Naive thymus-derived CD4-positive, alpha-beta T cell (primary cell): Measurements from ENCODE around the gene ORAI1. TPM values are rescaled to one million over a fixed set of nuclear protein-coding genes. Genes with fewer than 3 reads are reported as not detected.
A peak's percentile ranks its signal among the peaks of the same experiment; 100 is the strongest.
"Not testable (repeated sequence)": the region's sequence is repeated elsewhere in the genome, so short reads cannot be mapped to it uniquely, and the experiment has no call there.

Source experiments
- ATAC-seq: fragments of 150-1000 bp; cut with Tn5 transposase; 2 replicates; pipeline ENCODE4 v1.10.0; 2021; ENCODE audit warnings: mild to moderate bottlenecking, moderate library complexity
- CTCF ChIA-PET: fragments of 350-600 bp; sonication (Branson Sonifier 250); formaldehyde crosslinking; loops from one replicate; lab custom pipeline; 2021; ENCODE audit warnings: antibody characterized with exemption; lab: Charles Lee
- POLR2A ChIA-PET: fragments of 350-600 bp; sonication (Branson Sonifier 250); formaldehyde crosslinking; loops from one replicate; lab custom pipeline; 2021; ENCODE audit warnings: antibody characterized with exemption, inconsistent platforms; lab: Charles Lee
- DNase-seq, 9 donors: peaks; one replicate each; pipeline versions ENCODE4 v3.0.0 to v3.0.0-alpha.2; 2020 to 2022; ENCODE audit warnings: mixed read lengths in 1 of 9
- H3K27ac ChIP-seq: one replicate; pipeline ENCODE4 v1.7.0; 2013; ENCODE audit warnings: mild to moderate bottlenecking, low read depth, low read length, moderate library complexity
- H3K27me3 ChIP-seq, 2 donors: one replicate each; pipeline ENCODE4 v1.7.0; 2013; ENCODE audit warnings: low read length in 2 of 2, mild to moderate bottlenecking in 2 of 2, moderate library complexity in 2 of 2; ENCODE audit not compliant: control insufficient read depth in 2 of 2, insufficient read depth in 2 of 2
- H3K36me3 ChIP-seq, 3 experiments: 1 replicate in 2 of 3; 2 replicates in 1 of 3; pipeline ENCODE4 v1.7.0; 2013; ENCODE audit warnings: low read length in 3 of 3, mild to moderate bottlenecking in 3 of 3, moderate library complexity in 1 of 3; ENCODE audit not compliant: insufficient read depth in 3 of 3, control insufficient read depth in 2 of 3
- H3K4me1 ChIP-seq, 2 donors: one replicate each; pipeline ENCODE4 v1.7.0; 2013; ENCODE audit warnings: low read length in 2 of 2, mild to moderate bottlenecking in 2 of 2, moderate library complexity in 1 of 2; ENCODE audit not compliant: control insufficient read depth in 2 of 2, insufficient read depth in 2 of 2
- H3K4me3 ChIP-seq: 2 replicates; pipeline ENCODE4 v1.7.0; 2013; ENCODE audit warnings: mild to moderate bottlenecking, low read length
- H3K9me3 ChIP-seq, 3 experiments: 1 replicate in 2 of 3; 2 replicates in 1 of 3; pipeline ENCODE4 v1.7.0; 2013; ENCODE audit warnings: low read length in 3 of 3; ENCODE audit not compliant: control insufficient read depth in 2 of 3
- H3K27ac Mint-ChIP-seq, 9 donors: one replicate each; pipeline ENCODE4 v1.8.0; 2020 to 2022; ENCODE audit warnings: mixed read lengths in 9 of 9, mild to moderate bottlenecking in 8 of 9, moderate library complexity in 5 of 9, inconsistent platforms in 2 of 9
- H3K27me3 Mint-ChIP-seq, 5 donors: one replicate each; pipeline ENCODE4 v1.8.0; 2021 to 2022; ENCODE audit warnings: mixed read lengths in 5 of 5, mild to moderate bottlenecking in 1 of 5
- H3K36me3 Mint-ChIP-seq, 5 donors: one replicate each; pipeline ENCODE4 v1.8.0; 2020 to 2022; ENCODE audit warnings: mixed read lengths in 5 of 5, mild to moderate bottlenecking in 3 of 5, inconsistent platforms in 1 of 5
- H3K4me1 Mint-ChIP-seq, 7 donors: one replicate each; pipeline ENCODE4 v1.8.0; 2020 to 2022; ENCODE audit warnings: mixed read lengths in 7 of 7, mild to moderate bottlenecking in 3 of 7, inconsistent platforms in 1 of 7
- H3K4me3 Mint-ChIP-seq, 10 donors: one replicate each; pipeline ENCODE4 v1.8.0; 2020 to 2022; ENCODE audit warnings: mild to moderate bottlenecking in 10 of 10, mixed read lengths in 10 of 10, moderate library complexity in 6 of 10, inconsistent platforms in 2 of 10
- H3K9me3 Mint-ChIP-seq, 11 donors: one replicate each; pipeline ENCODE4 v1.8.0; 2020 to 2022; ENCODE audit warnings: mixed read lengths in 11 of 11, mild to moderate bottlenecking in 4 of 11, inconsistent platforms in 1 of 11, moderate library complexity in 1 of 11
- intact Hi-C, 2 donors: fragments of 100-400 bp; cut with micrococcal nuclease; formaldehyde crosslinking; loops; one replicate each; pipeline ENCODE4 v1.15.1; 2023
- polyA plus RNA-seq, 2 donors: library from polyadenylated mRNA; unstranded; fragments of 300-500 nt; fragmentation: Illumina TruSeq; gene quantifications; one replicate each; pipeline ENCODE4 v1.2.3, GENCODE V29; 2021
- total RNA-seq, 6 experiments: library from RNA in 5 of 6; stranded (reverse) in 5 of 6; gene quantifications; 1 replicate in 5 of 6; 2 replicates in 1 of 6; pipeline ENCODE4 v1.2.3 and lab custom pipeline; 2021 to 2026

ORAI1 gene
- total and polyA plus RNA-seq, 7 experiments from 2014 or later, result 34.4 to 256 (median 51.9) TPM

DNA sequence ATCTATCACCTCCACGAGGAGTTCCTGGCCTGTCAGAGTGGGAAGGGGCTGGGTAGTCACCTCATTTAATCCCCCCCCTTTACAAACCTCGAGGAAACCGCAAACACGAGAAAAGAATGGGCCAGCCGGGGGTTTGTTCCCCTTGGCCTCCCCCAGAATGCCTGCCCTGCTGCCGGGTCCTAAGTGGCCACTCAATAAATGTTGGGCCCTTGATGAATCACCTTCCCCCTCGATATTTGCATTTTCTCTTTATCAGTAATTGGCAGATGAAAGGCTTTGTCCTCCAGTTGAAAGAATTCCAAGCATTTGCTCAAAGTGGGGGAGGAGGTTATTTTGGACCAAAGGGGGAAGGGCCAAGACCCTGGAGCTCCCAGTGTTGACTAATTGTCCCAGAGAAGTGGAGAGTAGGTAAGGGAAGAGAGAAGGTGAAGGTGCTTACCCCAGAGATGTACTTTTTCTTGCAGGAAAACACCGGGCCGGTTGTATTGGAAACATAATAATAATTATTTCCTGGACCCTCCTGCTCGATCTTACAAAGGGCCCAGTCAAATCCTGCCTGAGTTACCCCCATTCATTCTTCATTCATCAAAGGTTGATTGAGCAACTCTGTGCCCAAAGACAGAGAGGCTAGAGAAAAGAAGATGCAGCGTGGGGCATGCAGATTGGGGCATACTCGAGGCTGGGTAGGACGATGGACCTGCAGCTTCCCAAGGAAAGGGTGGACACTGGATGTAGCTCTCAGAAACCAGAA lies 43.6 kb upstream of the ORAI1 start:
- H3K36me3 Mint-ChIP-seq, result peaks cover 0 to 8% (median 0%) of the 10 kb centered on the region in 5 donors
- peaks cover 19 to 52% (median 46%) of the 10 kb centered on the region in 7 donors for H3K4me1 Mint-ChIP-seq

DNA sequence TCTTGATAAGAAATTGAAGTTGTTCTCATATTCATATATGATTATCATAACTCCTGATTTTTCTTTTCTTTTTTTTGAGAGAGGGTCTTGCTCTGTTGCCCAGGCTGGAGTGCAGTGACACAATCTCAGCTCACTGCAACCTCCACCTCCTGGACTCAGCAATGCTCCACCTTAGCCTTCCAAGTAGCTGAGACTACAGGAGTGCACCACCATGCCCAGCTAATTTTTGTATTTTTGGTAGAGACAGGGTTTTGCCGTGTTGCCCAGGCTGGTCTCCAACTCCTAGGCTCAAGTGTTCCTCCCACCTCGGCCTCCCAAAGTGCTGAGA lies 43.0 kb upstream of the ORAI1 start:
- not testable (repeated sequence) for H3K27me3 Mint-ChIP-seq, H3K36me3 Mint-ChIP-seq, ATAC-seq, DNase-seq, H3K9me3 ChIP-seq, H3K36me3 ChIP-seq, H3K4me3 ChIP-seq, H3K9me3 Mint-ChIP-seq, H3K27me3 ChIP-seq
- CTCF ChIA-PET, result interaction anchor here (0.7 to 1.9 kb wide), 6 partner anchors 15 to 249 kb away, joined by 3 to 5 read pairs (median 3); no protein-coding TSS in a partner anchor
- intact Hi-C loops, result loop anchor here in 1 of 2 donors (5.0 to 10.0 kb wide), 3 partner anchors 219 to 1392 kb away; partner anchors contain the start of genes DIABLO, OGFOD2 and SETD1B
- Mint-ChIP-seq H3K27ac (peak overlapping the region in 8 of 9 donors; percentile 88 to 99 (median 98)), H3K4me3 (peak overlapping the region in 4 of 10 donors; percentile 12 to 98 (median 58)), H3K4me1 (peaks cover 19 to 49% (median 45%) of the 10 kb centered on the region in 7 donors)
- peaks cover 23% of the 10 kb centered on the region in 2 donors for H3K4me1 ChIP-seq
- POLR2A ChIA-PET, result interaction anchor here (0.6 to 5.0 kb wide), 8 partner anchors 11 to 219 kb away, joined by 3 to 21 read pairs (median 5); partner anchors contain the start of gene SETD1B
- H3K27ac ChIP-seq, result peak overlapping the region; percentile 91

More for the DNA sequence above, 43.6 kb upstream of the ORAI1 start:
- H3K27me3 ChIP-seq, result no peaks in the 10 kb centered on the region
- H3K4me3 ChIP-seq, result peak overlapping the region; percentile 9
- peak overlapping the region; percentile 91 for H3K27ac ChIP-seq
- intact Hi-C loops, result loop anchor here in 1 of 2 donors (5.0 to 10.0 kb wide), 3 partner anchors 220 to 1392 kb away; partner anchors contain the start of genes DIABLO, OGFOD2 and SETD1B
- Mint-ChIP-seq H3K27ac (peak overlapping the region in 8 of 9 donors; percentile 88 to 99 (median 98)), H3K4me3 (peak overlapping the region; percentile 35 to 98 (median 66)), H3K9me3 (no peaks in the 10 kb centered on the region), H3K27me3 (no peaks in the 10 kb centered on the region)
- H3K9me3 ChIP-seq, result no peaks in the 10 kb centered on the region
- CTCF ChIA-PET, result interaction anchor here (0.7 to 1.9 kb wide), 6 partner anchors 14 to 250 kb away, joined by 3 to 5 read pairs (median 3); no protein-coding TSS in a partner anchor
- peaks cover 0 to 6% (median 0%) of the 10 kb centered on the region in 3 experiments for H3K36me3 ChIP-seq
- peaks cover 26 to 28% of the 10 kb centered on the region in 2 donors for H3K4me1 ChIP-seq
- ATAC-seq (no peak), DNase-seq (no peak)
- POLR2A ChIA-PET, result interaction anchor here (0.6 to 6.6 kb wide), 11 partner anchors 7 to 220 kb away, joined by 3 to 127 read pairs (median 8); partner anchors contain the start of genes MORN3, ORAI1 and SETD1B

DNA sequence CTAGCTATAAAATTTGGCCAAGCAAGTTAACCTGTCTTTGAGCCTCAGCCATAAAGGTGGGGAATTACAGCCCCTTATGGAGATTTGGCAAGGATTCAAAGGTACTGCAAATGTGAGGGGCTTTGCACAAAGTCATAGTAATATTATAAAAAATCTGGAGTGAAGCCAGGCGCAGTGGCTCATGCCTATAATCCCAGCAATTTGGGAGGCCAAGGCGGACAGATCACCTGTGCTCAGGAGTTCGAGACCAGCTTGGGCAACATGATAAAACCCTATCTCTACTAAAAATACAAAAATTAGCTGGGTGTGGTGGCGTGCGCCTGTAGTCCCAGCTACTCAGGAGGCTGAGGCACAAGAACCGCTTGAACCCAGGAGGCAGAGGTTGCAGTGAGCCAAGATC lies 41.4 kb upstream of the ORAI1 start:
- Mint-ChIP-seq H3K27ac (peak overlapping the region in 4 of 9 donors; percentile 48 to 92 (median 64)), H3K4me1 (peaks cover 22 to 54% (median 49%) of the 10 kb centered on the region in 7 donors)
- H3K4me3 ChIP-seq, H3K27ac ChIP-seq, ATAC-seq, H3K4me3 Mint-ChIP-seq, H3K36me3 Mint-ChIP-seq, H3K36me3 ChIP-seq, H3K27me3 Mint-ChIP-seq, H3K9me3 ChIP-seq, H3K9me3 Mint-ChIP-seq, DNase-seq, H3K27me3 ChIP-seq: not testable (repeated sequence)
- peaks cover 28 to 30% of the 10 kb centered on the region in 2 donors for H3K4me1 ChIP-seq
- CTCF ChIA-PET, result interaction anchor here (0.6 to 1.9 kb wide), 3 partner anchors 40 to 97 kb away, joined by 3 to 6 read pairs (median 5); no protein-coding TSS in a partner anchor
- intact Hi-C loops, result loop anchor here in 1 of 2 donors (5.0 to 10.0 kb wide), 3 partner anchors 217 to 1390 kb away; partner anchors contain the start of genes DIABLO, OGFOD2 and SETD1B
- POLR2A ChIA-PET, result interaction anchor here (0.6 to 2.6 kb wide), 6 partner anchors 10 to 205 kb away, joined by 3 to 9 read pairs (median 4); partner anchors contain the start of gene ORAI1

DNA sequence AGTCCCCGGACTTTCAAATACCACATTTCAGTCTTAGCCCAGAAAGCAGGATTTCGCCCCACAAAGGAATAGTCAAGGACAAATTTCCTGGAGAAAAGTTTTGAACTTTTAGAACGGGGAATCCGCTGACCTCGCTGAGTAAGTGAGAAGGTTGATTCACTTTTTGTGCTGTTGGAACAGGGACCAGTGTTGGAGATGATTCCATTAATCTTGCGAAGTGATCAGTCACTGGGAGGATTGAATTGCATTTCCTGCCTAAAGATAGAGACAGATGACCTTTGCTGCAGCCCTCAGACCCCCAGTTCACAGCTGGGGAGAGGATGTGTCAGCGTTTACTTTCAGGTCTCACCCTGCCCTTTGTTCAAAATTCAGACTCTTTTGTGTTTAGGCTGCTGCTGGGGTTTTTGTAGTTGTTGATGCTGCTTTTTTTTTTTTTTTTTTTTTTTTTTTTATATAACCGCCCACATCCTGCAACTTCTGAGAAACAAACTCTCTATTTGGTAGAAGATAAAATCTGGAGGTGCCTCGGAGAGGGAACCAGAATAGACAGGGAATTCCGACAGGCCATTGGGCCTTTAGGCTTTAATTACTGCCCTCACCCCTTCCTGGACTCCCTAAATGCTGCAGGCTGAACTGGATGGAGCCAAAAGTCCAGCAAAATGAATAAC lies 35.7 kb upstream of the ORAI1 start:
- Histone ChIP-seq H3K27ac (peak overlapping the region; percentile 90), H3K4me1 (peaks cover 24 to 26% of the 10 kb centered on the region in 2 donors), H3K27me3 (no peaks in the 10 kb centered on the region), H3K4me3 (peak overlapping the region; percentile 76), H3K36me3 (no peaks in the 10 kb centered on the region), H3K9me3 (no peaks in the 10 kb centered on the region)
- peaks cover 0 to 13% (median 0%) of the 10 kb centered on the region in 11 donors for H3K9me3 Mint-ChIP-seq
- POLR2A ChIA-PET, result interaction anchor here (0.6 to 6.2 kb wide), 14 partner anchors 8 to 212 kb away, joined by 3 to 127 read pairs (median 4); partner anchors contain the start of genes KDM2B and ORAI1
- DNase-seq (peak; percentile 38 to 88 (median 83)), ATAC-seq (peak; percentile 81)
- H3K4me3 Mint-ChIP-seq, result peak overlapping the region; percentile 59 to 94 (median 90)
- peaks cover under 1 to 15% (median 5%) of the 10 kb centered on the region in 5 donors for H3K36me3 Mint-ChIP-seq
- CTCF ChIA-PET, result interaction anchor here (0.7 to 2.0 kb wide), 6 partner anchors 9 to 78 kb away, joined by 3 to 11 read pairs (median 3); partner anchors contain the start of gene ORAI1
- peaks cover 0 to 3% (median 0%) of the 10 kb centered on the region in 5 donors for H3K27me3 Mint-ChIP-seq
- H3K27ac Mint-ChIP-seq, result peak overlapping the region; percentile 97 to 100 (median 99)
- intact Hi-C loops, result loop anchor here (1.0 to 2.0 kb wide), 9 partner anchors 9 to 190 kb away; partner anchors contain the start of genes KDM2B (in 1 of the 2), ORAI1 (in 1 of the 2) and RNF34 (in 1 of the 2)
- H3K4me1 Mint-ChIP-seq, result peaks cover 16 to 53% (median 38%) of the 10 kb centered on the region in 7 donors

DNA sequence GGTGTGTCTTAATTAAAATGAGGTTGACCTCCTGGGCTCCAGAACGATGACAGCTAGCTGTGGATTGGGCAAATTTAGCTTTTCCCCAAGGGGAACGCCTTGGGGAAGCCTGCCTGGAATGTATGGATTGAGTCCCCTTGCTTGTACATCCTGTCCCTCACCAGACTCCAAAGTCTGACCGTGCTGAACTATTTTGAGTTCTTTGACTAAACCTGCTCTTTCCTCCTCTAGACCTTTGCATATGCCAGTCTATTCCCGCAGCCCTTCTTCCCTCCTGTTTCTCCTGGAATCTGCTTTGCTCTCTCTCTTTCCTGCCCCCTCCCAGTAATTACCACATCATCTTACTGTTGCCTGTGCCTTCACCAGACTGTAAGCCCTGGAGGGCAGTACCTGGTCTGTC lies 34.0 kb upstream of the ORAI1 start:
- Mint-ChIP-seq H3K27me3 (peaks cover 0 to 3% (median 0%) of the 10 kb centered on the region in 5 donors), H3K4me3 (peak overlapping the region in 7 of 10 donors; percentile 23 to 67 (median 45)), H3K4me1 (peaks cover 18 to 41% (median 36%) of the 10 kb centered on the region in 7 donors), H3K36me3 (peaks cover 5 to 19% (median 6%) of the 10 kb centered on the region in 5 donors), H3K9me3 (peaks cover 0 to 13% (median 0%) of the 10 kb centered on the region in 11 donors), H3K27ac (peak overlapping the region; percentile 44 to 100 (median 90))
- Histone ChIP-seq H3K27ac (no peak overlapping the region), H3K36me3 (no peaks in the 10 kb centered on the region), H3K4me3 (no peak overlapping the region), H3K4me1 (peaks cover 23 to 26% of the 10 kb centered on the region in 2 donors), H3K27me3 (no peaks in the 10 kb centered on the region), H3K9me3 (no peaks in the 10 kb centered on the region)
- no peak for ATAC-seq
- intact Hi-C loops, result no loop called here
- POLR2A ChIA-PET, result interaction anchor here (0.7 to 6.2 kb wide), 4 partner anchors 13 to 571 kb away, joined by 3 to 127 read pairs (median 3); partner anchors contain the start of gene KDM2B
- no peak for DNase-seq
- CTCF ChIA-PET, result interaction anchor here (2.0 kb wide), 1 partner anchor 13 kb away, joined by 7 read pairs; no protein-coding TSS in a partner anchor
